PC-9 (cell line): ENCODE measurements around the gene CDR2L. TPM values are rescaled to one million over a fixed set of nuclear protein-coding genes. Genes with fewer than 3 reads are reported as not detected.

Source experiments
- BruUV-seq: library from RNA; stranded (reverse); fragments of 400-500 nt; replicated peaks from 2 replicates; lab custom pipeline; 2021; lab: Mats Ljungman, UMichigan
- CTCF ChIA-PET: fragments of 300-600 bp; sonication (Branson Sonifier 250); formaldehyde crosslinking; loops from one replicate; lab custom pipeline; 2022; ENCODE audit warnings: antibody characterized with exemption; lab: Charles Lee
- POLR2A ChIA-PET: fragments of 300-600 bp; sonication (Branson Sonifier 250); formaldehyde crosslinking; loops from one replicate; lab custom pipeline; 2022; ENCODE audit warnings: antibody characterized with exemption; ENCODE audit not compliant: unreplicated experiment; lab: Charles Lee
- DNase-seq, 2 experiments: peaks; one replicate each; pipeline versions ENCODE4 v3.0.0 to v3.0.0-alpha.2; 2015 to 2022; ENCODE audit warnings: mixed read lengths in 1 of 2
- H2AFZ ChIP-seq: fragments of 200-600 bp; sonication (generic); 2 replicates; pipeline ENCODE4 v1.8.1; 2017; ENCODE audit warnings: antibody characterized with exemption
- H3F3A ChIP-seq: fragments of 200-600 bp; sonication (generic); 2 replicates; pipeline ENCODE4 v1.8.1; 2017; ENCODE audit warnings: antibody characterized with exemption, mild to moderate bottlenecking, low read depth; ENCODE audit not compliant: insufficient read depth
- H3K27ac ChIP-seq: fragments of 200-600 bp; sonication (generic); 2 replicates; pipeline ENCODE4 v1.6.1; 2016; ENCODE audit warnings: mixed run types
- H3K27me3 ChIP-seq: fragments of 200-600 bp; sonication (generic); 2 replicates; pipeline ENCODE4 v1.6.1; 2016; ENCODE audit warnings: low read depth, mixed run types; ENCODE audit not compliant: insufficient read depth
- H3K36me3 ChIP-seq: fragments of 200-600 bp; sonication (generic); 2 replicates; pipeline ENCODE4 v1.6.1; 2016; ENCODE audit warnings: low read depth, mixed run types
- H3K4me1 ChIP-seq: fragments of 200-600 bp; sonication (generic); replicated peaks from 2 replicates; pipeline ENCODE4 v1.6.1; 2016; ENCODE audit warnings: mixed run types; ENCODE audit not compliant: insufficient read depth
- H3K4me2 ChIP-seq: fragments of 200-600 bp; sonication (generic); 2 replicates; pipeline ENCODE4 v1.6.1; 2017; ENCODE audit warnings: mixed run types
- H3K4me3 ChIP-seq: fragments of 200-600 bp; sonication (generic); 2 replicates; pipeline ENCODE4 v1.6.1; 2016; ENCODE audit warnings: mixed run types
- H3K79me2 ChIP-seq: fragments of 200-600 bp; sonication (generic); 2 replicates; pipeline ENCODE4 v1.6.1; 2017; ENCODE audit warnings: low read depth, mixed run types
- H3K9me2 ChIP-seq: fragments of 200-600 bp; sonication (generic); 2 replicates; pipeline ENCODE4 v1.8.1; 2017; ENCODE audit warnings: mild to moderate bottlenecking; ENCODE audit not compliant: insufficient read depth
- H3K9me3 ChIP-seq: fragments of 200-600 bp; sonication (generic); 2 replicates; pipeline ENCODE4 v1.8.1; 2016; ENCODE audit warnings: low read depth; ENCODE audit not compliant: insufficient read depth
- H4K20me1 ChIP-seq: fragments of 200-600 bp; sonication (generic); 2 replicates; pipeline ENCODE4 v1.8.1; 2017; ENCODE audit not compliant: insufficient read depth
- CTCF ChIP-seq: fragments of 200-600 bp; sonication (generic); conservative IDR thresholded peaks from 2 replicates; pipeline ENCODE4 v1.6.1; 2017; ENCODE audit warnings: mixed run types, antibody characterized with exemption, mild to moderate bottlenecking, moderate library complexity
- EZH2 ChIP-seq: fragments of 200-600 bp; sonication (generic); IDR thresholded peaks from 2 replicates; pipeline ENCODE4 v1.8.0; 2017; ENCODE audit warnings: antibody characterized with exemption, low read depth
- intact Hi-C: fragments of 100-400 bp; cut with micrococcal nuclease; formaldehyde crosslinking; loops from one replicate; pipeline ENCODE4 v1.10.0; 2022; ENCODE audit not compliant: unreplicated experiment
- total RNA-seq: library from RNA; stranded (reverse); gene quantifications from 2 replicates; pipeline ENCODE4 v1.2.3, GENCODE V29; 2021

The CDR2L gene
- total RNA-seq, 1 experiment from 2014 or later: 15.1 TPM

DNA sequence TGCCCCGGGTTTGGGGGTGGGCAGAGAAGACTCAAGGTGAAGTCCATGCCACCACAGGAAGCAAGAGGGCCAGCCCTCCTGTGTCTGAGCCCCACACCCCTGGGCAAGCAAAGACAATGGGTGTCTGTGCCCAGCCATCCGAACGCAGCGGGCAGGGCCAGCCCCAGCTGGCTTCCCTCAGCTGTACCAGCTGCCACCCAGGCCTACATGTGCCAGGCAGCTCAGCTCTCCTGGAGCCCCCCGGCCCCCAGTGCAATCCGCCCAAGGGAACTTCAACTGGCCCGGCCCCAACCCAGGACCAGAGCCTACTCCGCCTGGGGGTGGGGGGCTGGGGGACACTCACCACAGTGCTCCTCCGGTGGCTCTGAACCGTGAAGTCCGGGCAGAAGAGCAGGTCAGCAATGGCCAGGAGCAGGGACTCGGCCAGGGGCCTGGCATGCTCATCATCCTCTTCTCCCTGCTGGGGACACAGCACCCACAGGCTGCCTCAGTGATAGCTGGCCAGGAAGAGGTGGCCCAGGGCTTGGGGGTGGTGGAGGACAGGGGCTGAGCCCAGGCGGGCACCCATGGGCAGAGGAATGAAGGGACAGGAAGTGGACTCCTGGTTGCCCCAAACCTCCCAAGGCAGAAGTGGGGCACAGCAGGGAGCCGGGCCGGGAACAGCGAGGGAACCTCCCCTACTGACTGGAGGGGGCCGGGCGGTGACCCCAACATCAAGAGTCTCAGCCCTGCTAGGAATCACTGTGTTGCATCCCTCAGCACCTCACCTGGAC is 24.6 kb upstream of the CDR2L start:
- Histone ChIP-seq H2AFZ (no peak overlapping the region), H3K4me1 (peaks cover 4% of the 10 kb centered on the region), H3K9me3 (no peaks in the 10 kb centered on the region), H3K27ac (no peak overlapping the region), H3K4me3 (no peak overlapping the region), H3K27me3 (no peaks in the 10 kb centered on the region), H3F3A (peaks cover 9% of the 10 kb centered on the region; the same call in 1 of the 2 replicates), H4K20me1 (no peaks in the 10 kb centered on the region), H3K4me2 (no peak overlapping the region), H3K36me3 (no peaks in the 10 kb centered on the region), H3K79me2 (peaks cover 3% of the 10 kb centered on the region; the same call in 1 of the 2 replicates), H3K9me2 (no peaks in the 10 kb centered on the region)
- ChIA-PET CTCF (interaction anchor here (0.6 to 2.3 kb wide), 9 partner anchors 17 to 239 kb away, joined by 3 to 14 read pairs (median 9); partner anchors contain the start of genes CDR2L, MRPL58 and SLC16A5), POLR2A (no interaction called here)
- DNase-seq: no peak
- TF ChIP-seq CTCF (no peak), EZH2 (no peak)
- BruUV-seq: no TSS peak
- intact Hi-C loops: loop anchor here (5.0 kb wide), 1 partner anchor 84 kb away; the partner anchor contains the start of genes ATP5PD and KCTD2

GRCh38 chr17:74963656-74964055 is 23.8 kb upstream of the CDR2L start:
- Histone ChIP-seq H3K79me2 (peaks cover 7% of the 10 kb centered on the region; the same call in 1 of the 2 replicates), H3K4me2 (no peak overlapping the region), H3K36me3 (no peaks in the 10 kb centered on the region), H4K20me1 (no peaks in the 10 kb centered on the region), H3F3A (peaks cover 9% of the 10 kb centered on the region; the same call in 1 of the 2 replicates), H3K4me1 (peaks cover 12% of the 10 kb centered on the region), H3K4me3 (no peak overlapping the region), H3K9me2 (no peaks in the 10 kb centered on the region), H3K9me3 (no peaks in the 10 kb centered on the region), H3K27me3 (no peaks in the 10 kb centered on the region), H3K27ac (no peak overlapping the region), H2AFZ (no peak overlapping the region)
- no peak for TF ChIP-seq CTCF
- BruUV-seq: no TSS peak
- CTCF ChIA-PET: interaction anchor here (0.5 kb wide), 1 partner anchor 596 kb away, joined by 3 read pairs; no protein-coding TSS in a partner anchor
- POLR2A ChIA-PET: interaction anchor here (0.6 kb wide), 1 partner anchor 25 kb away, joined by 4 read pairs; no protein-coding TSS in a partner anchor
- no peak for DNase-seq
- intact Hi-C loops: loop anchor here (5.0 kb wide), 1 partner anchor 84 kb away; the partner anchor contains the start of genes ATP5PD and KCTD2

DNA sequence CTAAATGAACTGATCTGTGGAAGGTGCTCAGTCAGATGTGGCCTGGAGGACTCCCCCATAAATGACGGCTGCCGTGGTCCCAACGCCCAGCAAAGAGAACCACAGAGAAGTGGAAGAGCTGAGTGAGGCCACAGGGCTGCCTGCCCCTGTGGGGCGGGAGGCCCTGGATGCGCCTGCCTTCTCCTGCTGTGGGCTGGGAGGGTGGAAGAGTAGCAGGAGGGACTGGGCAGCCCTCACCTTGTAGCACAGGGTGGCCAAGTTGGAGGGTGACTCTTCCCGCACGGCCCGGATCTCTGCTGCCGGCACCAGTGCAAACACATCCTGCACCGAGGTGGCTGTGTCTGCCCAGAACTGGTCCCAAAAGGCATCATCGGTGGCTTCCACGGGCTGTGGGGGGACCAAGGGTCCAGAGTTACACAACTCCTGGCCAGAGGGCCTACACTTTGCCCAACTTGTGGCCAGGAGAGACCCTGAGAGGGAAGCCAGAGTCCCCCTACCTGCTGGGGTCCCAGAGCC is 23.1 kb upstream of the CDR2L start:
- Histone ChIP-seq H3K9me2 (no peaks in the 10 kb centered on the region), H3K4me2 (no peak overlapping the region), H3K79me2 (peaks cover 9% of the 10 kb centered on the region; the same call in 1 of the 2 replicates), H3K36me3 (no peaks in the 10 kb centered on the region), H3K27ac (no peak overlapping the region), H3F3A (peaks cover 9% of the 10 kb centered on the region; the same call in 1 of the 2 replicates), H3K9me3 (no peaks in the 10 kb centered on the region), H3K4me1 (peaks cover 19% of the 10 kb centered on the region), H3K4me3 (no peak overlapping the region), H3K27me3 (no peaks in the 10 kb centered on the region), H4K20me1 (no peaks in the 10 kb centered on the region), H2AFZ (no peak overlapping the region)
- ChIA-PET CTCF (no interaction called here), POLR2A (no interaction called here)
- no peak for DNase-seq
- no peak for TF ChIP-seq CTCF
- TF ChIP-seq EZH2: no peak
- intact Hi-C loops: loop anchor here (5.0 kb wide), 1 partner anchor 83 kb away; the partner anchor contains the start of genes ATP5PD and KCTD2
- no TSS peak for BruUV-seq
